Measurements from ENCODE around the gene OR2C1.

DNA sequence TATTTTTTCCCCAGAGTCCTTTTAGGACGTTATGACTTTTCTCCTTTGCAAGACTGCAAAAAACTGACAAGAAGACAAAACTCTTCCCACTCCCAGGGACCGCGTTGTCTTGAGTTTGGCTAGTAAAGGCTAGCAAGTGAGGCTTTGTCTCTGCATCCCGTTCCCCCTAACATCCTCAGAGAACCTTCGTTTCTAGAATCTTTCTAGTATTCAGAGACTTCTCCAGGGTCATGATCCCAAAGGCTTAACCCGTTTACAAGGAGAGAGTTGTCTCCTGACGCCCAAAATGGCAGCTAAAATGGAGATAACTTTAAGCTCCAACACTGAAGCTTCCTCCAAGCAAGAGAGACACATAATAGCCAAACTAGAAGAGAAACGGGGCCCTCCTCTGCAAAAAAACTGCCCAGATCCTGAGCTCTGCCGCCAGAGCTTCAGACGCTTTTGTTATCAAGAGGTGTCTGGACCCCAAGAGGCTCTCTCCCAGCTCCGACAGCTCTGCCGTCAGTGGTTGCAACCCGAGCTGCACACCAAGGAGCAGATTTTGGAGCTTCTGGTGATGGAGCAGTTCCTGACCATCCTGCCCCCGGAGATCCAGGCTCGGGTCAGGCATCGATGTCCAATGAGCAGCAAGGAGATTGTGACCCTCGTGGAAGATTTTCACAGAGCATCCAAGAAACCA is 46.2 kb downstream of the OR2C1 start:
- TF ChIP-seq SIN3A (IDR thresholded peaks at IDR 0.05; ENCODE audit: low read depth) = no peak
- TF ChIP-seq, protein P1, sequence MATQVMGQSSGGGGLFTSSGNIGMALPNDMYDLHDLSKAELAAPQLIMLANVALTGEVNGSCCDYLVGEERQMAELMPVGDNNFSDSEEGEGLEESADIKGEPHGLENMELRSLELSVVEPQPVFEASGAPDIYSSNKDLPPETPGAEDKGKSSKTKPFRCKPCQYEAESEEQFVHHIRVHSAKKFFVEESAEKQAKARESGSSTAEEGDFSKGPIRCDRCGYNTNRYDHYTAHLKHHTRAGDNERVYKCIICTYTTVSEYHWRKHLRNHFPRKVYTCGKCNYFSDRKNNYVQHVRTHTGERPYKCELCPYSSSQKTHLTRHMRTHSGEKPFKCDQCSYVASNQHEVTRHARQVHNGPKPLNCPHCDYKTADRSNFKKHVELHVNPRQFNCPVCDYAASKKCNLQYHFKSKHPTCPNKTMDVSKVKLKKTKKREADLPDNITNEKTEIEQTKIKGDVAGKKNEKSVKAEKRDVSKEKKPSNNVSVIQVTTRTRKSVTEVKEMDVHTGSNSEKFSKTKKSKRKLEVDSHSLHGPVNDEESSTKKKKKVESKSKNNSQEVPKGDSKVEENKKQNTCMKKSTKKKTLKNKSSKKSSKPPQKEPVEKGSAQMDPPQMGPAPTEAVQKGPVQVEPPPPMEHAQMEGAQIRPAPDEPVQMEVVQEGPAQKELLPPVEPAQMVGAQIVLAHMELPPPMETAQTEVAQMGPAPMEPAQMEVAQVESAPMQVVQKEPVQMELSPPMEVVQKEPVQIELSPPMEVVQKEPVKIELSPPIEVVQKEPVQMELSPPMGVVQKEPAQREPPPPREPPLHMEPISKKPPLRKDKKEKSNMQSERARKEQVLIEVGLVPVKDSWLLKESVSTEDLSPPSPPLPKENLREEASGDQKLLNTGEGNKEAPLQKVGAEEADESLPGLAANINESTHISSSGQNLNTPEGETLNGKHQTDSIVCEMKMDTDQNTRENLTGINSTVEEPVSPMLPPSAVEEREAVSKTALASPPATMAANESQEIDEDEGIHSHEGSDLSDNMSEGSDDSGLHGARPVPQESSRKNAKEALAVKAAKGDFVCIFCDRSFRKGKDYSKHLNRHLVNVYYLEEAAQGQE (IDR thresholded peaks at IDR 0.05; ENCODE audit: low read depth) = no peak
- TF ChIP-seq EZH2 (IDR thresholded peaks at IDR 0.05) = no peak
- TF ChIP-seq, protein P2, sequence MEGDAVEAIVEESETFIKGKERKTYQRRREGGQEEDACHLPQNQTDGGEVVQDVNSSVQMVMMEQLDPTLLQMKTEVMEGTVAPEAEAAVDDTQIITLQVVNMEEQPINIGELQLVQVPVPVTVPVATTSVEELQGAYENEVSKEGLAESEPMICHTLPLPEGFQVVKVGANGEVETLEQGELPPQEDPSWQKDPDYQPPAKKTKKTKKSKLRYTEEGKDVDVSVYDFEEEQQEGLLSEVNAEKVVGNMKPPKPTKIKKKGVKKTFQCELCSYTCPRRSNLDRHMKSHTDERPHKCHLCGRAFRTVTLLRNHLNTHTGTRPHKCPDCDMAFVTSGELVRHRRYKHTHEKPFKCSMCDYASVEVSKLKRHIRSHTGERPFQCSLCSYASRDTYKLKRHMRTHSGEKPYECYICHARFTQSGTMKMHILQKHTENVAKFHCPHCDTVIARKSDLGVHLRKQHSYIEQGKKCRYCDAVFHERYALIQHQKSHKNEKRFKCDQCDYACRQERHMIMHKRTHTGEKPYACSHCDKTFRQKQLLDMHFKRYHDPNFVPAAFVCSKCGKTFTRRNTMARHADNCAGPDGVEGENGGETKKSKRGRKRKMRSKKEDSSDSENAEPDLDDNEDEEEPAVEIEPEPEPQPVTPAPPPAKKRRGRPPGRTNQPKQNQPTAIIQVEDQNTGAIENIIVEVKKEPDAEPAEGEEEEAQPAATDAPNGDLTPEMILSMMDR (IDR thresholded peaks at IDR 0.05 in 2 of 3, conservative IDR thresholded peaks at IDR 0.05 in 1 of 3; ENCODE audit: borderline replicate concordance in 1 of 3, insufficient read depth in 1 of 3, low read depth in 2 of 3, low read length in 2 of 3) = no peak
- no peak for TF ChIP-seq POLR2A (IDR thresholded peaks at IDR 0.05; ENCODE audit: borderline replicate concordance, extremely low read depth, insufficient read depth, insufficient read length)
- no peak for TF ChIP-seq POLR2AphosphoS5 (IDR thresholded peaks at IDR 0.05; ENCODE audit: low read depth, low read length)
